Body of pancreas (tissue), 4 donors: ENCODE data around the gene MASP2.

Experiments used
- POLR2A ChIP-seq, 3 donors: fragments of 450-650 bp; IDR thresholded peaks; one replicate each; pipeline ENCODE4 v1.6.1; 2016; ENCODE audit warnings: antibody characterized with exemption in 3 of 3, mild to moderate bottlenecking in 2 of 3
- TF ChIP-seq, protein P1 (sequence below), 7 experiments: fragments of 450-650 bp in 4 of 7; fragments of 200-600 bp in 3 of 7; sonication (generic) in 3 of 7; IDR thresholded peaks; one replicate each; pipeline ENCODE4 v1.5.1; 2016 to 2019; ENCODE audit warnings: antibody characterized with exemption in 7 of 7

DNA sequence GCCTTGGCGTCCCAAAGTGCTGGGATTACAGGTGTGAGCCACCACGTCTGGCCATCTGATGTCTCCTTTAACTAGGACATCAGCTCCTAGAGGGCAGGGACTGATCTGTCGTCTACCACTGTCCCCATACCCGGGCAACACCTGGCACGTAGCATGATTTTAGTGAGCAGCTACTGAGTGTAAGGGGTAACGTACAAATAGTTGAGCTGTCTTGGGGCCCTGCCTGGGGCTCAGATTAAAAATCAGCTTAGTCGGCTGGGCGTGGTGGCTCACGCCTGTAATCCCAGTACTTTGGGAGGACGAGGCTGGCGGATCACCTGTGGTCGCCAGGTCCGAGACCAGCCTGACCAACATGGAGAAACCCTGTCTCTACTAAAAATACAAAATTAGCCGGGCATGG, 11.0 kb upstream of the MASP2 start:
- TF ChIP-seq, protein P1, sequence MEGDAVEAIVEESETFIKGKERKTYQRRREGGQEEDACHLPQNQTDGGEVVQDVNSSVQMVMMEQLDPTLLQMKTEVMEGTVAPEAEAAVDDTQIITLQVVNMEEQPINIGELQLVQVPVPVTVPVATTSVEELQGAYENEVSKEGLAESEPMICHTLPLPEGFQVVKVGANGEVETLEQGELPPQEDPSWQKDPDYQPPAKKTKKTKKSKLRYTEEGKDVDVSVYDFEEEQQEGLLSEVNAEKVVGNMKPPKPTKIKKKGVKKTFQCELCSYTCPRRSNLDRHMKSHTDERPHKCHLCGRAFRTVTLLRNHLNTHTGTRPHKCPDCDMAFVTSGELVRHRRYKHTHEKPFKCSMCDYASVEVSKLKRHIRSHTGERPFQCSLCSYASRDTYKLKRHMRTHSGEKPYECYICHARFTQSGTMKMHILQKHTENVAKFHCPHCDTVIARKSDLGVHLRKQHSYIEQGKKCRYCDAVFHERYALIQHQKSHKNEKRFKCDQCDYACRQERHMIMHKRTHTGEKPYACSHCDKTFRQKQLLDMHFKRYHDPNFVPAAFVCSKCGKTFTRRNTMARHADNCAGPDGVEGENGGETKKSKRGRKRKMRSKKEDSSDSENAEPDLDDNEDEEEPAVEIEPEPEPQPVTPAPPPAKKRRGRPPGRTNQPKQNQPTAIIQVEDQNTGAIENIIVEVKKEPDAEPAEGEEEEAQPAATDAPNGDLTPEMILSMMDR (IDR thresholded peaks at IDR 0.05): no peak
- no peak for TF ChIP-seq POLR2A (IDR thresholded peaks at IDR 0.05)
